Measurements from ENCODE around the gene ALOX5AP.

Gene ALOX5AP

DNA sequence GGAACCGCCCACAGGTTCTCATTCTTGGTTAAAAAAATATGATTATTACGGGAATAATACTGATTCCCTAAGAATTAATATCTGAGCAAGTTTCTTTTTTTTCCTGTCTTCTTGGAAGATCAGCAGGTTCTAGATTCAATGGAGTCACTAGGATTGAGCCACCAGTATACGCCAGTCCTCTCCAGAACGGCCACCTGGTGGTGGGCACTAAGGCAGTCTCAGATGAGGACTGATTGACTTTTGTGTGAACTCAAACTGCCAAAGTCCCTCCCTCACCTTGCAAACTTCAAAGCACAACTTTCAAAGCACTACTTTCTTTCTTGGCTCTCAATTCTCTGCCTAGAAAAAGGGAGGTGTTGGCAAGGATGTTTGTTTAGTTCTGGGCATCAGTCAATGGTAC, 33.3 kb upstream of the ALOX5AP start:
- TF ChIP-seq, protein P1, sequence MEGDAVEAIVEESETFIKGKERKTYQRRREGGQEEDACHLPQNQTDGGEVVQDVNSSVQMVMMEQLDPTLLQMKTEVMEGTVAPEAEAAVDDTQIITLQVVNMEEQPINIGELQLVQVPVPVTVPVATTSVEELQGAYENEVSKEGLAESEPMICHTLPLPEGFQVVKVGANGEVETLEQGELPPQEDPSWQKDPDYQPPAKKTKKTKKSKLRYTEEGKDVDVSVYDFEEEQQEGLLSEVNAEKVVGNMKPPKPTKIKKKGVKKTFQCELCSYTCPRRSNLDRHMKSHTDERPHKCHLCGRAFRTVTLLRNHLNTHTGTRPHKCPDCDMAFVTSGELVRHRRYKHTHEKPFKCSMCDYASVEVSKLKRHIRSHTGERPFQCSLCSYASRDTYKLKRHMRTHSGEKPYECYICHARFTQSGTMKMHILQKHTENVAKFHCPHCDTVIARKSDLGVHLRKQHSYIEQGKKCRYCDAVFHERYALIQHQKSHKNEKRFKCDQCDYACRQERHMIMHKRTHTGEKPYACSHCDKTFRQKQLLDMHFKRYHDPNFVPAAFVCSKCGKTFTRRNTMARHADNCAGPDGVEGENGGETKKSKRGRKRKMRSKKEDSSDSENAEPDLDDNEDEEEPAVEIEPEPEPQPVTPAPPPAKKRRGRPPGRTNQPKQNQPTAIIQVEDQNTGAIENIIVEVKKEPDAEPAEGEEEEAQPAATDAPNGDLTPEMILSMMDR (IDR thresholded peaks at IDR 0.05; ENCODE audit: borderline replicate concordance, control extremely low read depth, extremely low read depth, insufficient read depth, missing control alignments) = no peak
- DNase-seq (ENCODE audit: low spot score) = no peak
- in situ Hi-C loops (cut with MboI; ENCODE audit: low sequenced_read_pairs, unreplicated experiment) = no loop called here

DNA sequence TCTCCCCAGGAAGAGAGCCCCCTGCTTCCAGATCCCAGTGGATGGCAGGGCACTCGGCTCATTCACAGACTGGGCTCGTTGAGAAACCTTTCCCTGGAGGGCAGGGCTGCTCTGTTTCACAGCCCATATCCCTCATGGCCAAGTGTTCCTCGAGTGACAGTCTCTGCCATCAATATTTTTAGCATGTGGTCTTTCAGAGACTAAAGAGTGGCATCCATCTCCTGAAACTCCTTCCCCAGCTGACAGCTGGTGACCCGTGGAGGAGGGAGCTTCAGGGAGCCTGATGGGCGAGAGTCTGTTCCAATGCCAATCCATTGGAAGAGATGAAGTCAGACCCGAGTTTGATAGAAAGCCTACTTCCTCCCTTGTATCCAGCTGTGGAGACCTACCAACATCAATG, 30.7 kb upstream of the ALOX5AP start:
- TF ChIP-seq, protein P1 (IDR thresholded peaks at IDR 0.05; ENCODE audit: borderline replicate concordance, control extremely low read depth, extremely low read depth, insufficient read depth, missing control alignments) = no peak
- in situ Hi-C loops (cut with MboI; ENCODE audit: low sequenced_read_pairs, unreplicated experiment) = no loop called here
- DNase-seq (ENCODE audit: low spot score) = no peak

- TF ChIP-seq, protein P1 (IDR thresholded peaks at IDR 0.05; ENCODE audit: borderline replicate concordance, control extremely low read depth, extremely low read depth, insufficient read depth, missing control alignments) = no peak
- in situ Hi-C loops (cut with MboI; ENCODE audit: low sequenced_read_pairs, unreplicated experiment) = no loop called here
- DNase-seq (ENCODE audit: low spot score) = no peak
These were observed 29.7 kb upstream of the ALOX5AP start for GRCh38 chr13:30705680-30706079.

DNA sequence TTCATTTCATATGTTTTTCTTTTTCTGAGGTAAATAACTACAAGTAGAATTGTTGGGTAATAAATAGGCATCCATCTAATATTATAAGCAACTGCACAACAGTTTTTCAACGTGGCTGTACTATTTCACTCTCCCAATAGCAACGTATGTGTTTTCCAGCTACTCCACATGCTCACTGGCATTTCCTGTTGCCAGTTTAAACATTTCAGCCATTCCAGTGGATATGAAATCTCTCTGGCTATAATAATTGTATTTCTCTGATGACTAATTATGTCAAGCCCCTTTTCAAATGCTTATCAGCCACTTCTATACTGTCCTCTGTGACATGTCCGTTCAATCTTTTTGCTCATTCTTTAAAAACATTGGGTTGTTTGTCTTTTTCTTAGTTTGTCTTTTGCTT, 26.8 kb upstream of the ALOX5AP start:
- no peak for DNase-seq (ENCODE audit: low spot score)
- in situ Hi-C loops (cut with MboI; ENCODE audit: low sequenced_read_pairs, unreplicated experiment) = no loop called here
- TF ChIP-seq, protein P1 (IDR thresholded peaks at IDR 0.05; ENCODE audit: borderline replicate concordance, control extremely low read depth, extremely low read depth, insufficient read depth, missing control alignments) = no peak

DNA sequence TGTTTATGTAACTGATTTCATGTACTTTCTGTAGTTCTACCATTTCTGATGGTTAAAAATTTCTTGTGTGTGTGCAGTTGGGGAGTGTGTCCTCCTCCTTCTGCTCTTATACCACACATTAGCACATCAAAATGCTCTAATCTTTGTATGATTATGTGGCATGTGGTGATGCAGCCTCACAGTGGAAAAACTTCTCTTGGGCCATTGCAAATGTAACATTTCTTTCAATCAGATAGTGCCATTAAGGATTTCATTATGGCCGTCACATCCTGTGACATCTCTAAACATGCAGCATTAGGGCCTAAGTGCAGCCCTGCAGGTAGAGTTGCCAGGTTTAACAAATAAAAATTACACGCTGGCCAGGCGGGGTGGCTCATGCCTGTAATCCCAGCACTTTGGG, 24.9 kb upstream of the ALOX5AP start:
- in situ Hi-C loops (cut with MboI; ENCODE audit: low sequenced_read_pairs, unreplicated experiment) = no loop called here
- TF ChIP-seq, protein P1 (IDR thresholded peaks at IDR 0.05; ENCODE audit: borderline replicate concordance, control extremely low read depth, extremely low read depth, insufficient read depth, missing control alignments) = no peak
- no peak for DNase-seq (ENCODE audit: low spot score)

GRCh38 chr13:30711375-30711774, 24.0 kb upstream of the ALOX5AP start:
- DNase-seq (ENCODE audit: low spot score) = no peak
- TF ChIP-seq, protein P1 (IDR thresholded peaks at IDR 0.05; ENCODE audit: borderline replicate concordance, control extremely low read depth, extremely low read depth, insufficient read depth, missing control alignments) = no peak
- in situ Hi-C loops (cut with MboI; ENCODE audit: low sequenced_read_pairs, unreplicated experiment) = no loop called here

DNA sequence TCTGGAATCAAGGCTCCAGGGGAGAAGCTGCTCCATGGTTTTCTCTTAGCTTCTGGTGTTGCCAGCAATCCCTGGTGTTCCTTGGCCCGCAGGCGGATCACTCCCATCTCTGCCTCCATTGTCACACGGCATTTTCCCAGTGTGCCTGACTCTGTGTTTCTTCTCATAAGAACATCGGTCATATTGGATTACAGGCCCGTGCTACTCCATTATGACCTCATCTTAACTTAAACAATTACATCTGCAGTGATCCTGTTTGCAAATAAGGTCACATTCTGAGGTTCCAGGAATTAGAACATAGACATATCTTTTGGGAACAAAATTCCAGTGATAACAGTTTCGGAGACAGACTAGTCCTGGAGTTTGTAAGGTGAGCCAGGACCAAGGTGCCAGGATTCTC, 23.5 kb upstream of the ALOX5AP start:
- no peak for DNase-seq (ENCODE audit: low spot score)
- TF ChIP-seq, protein P1 (IDR thresholded peaks at IDR 0.05; ENCODE audit: borderline replicate concordance, control extremely low read depth, extremely low read depth, insufficient read depth, missing control alignments) = no peak
- in situ Hi-C loops (cut with MboI; ENCODE audit: low sequenced_read_pairs, unreplicated experiment) = no loop called here
